Testis (tissue), 3 donors: ENCODE measurements around the gene KRTAP2-3. TPM values are rescaled to one million over a fixed set of nuclear protein-coding genes. Genes with fewer than 3 reads are reported as not detected.
"Not testable (repeated sequence)": the region's sequence is repeated elsewhere in the genome, so short reads cannot be mapped to it uniquely, and the experiment has no call there.

ENCODE experiments used
- DNase-seq: peaks from one replicate; pipeline ENCODE4 v3.0.0-alpha.2; 2019
- H3K27ac ChIP-seq, 2 donors: fragments of 200-600 bp; sonication (generic); one replicate each; pipeline ENCODE4 v1.5.1; 2019
- H3K27me3 ChIP-seq: fragments of 200-600 bp; sonication (generic); one replicate; pipeline ENCODE4 v1.5.1; 2019
- H3K36me3 ChIP-seq: fragments of 200-600 bp; sonication (generic); one replicate; pipeline ENCODE4 v1.5.1; 2017; ENCODE audit warnings: low read depth; ENCODE audit errors: missing control alignments
- H3K4me1 ChIP-seq: fragments of 200-600 bp; sonication (generic); one replicate; pipeline ENCODE4 v1.5.1; 2019
- H3K4me3 ChIP-seq, 2 donors: fragments of 200-600 bp; sonication (generic); one replicate each; pipeline ENCODE4 v1.5.1; 2017 to 2019
- H3K9me3 ChIP-seq: fragments of 200-600 bp; sonication (generic); one replicate; pipeline ENCODE4 v1.5.1; 2017
- CTCF ChIP-seq, 3 experiments: fragments of 450-650 bp in 2 of 3; fragments of 200-600 bp in 1 of 3; sonication (generic) in 1 of 3; IDR thresholded peaks; one replicate each; pipeline ENCODE4 v1.5.1; 2016 to 2019; ENCODE audit warnings: antibody characterized with exemption in 3 of 3, mild to moderate bottlenecking in 2 of 3, moderate library complexity in 1 of 3
- POLR2A ChIP-seq: fragments of 450-650 bp; IDR thresholded peaks from one replicate; pipeline ENCODE4 v1.6.1; 2017; ENCODE audit warnings: antibody characterized with exemption, mild to moderate bottlenecking, moderate library complexity
- WGBS, 2 donors: methylation state at CpG; one replicate each; pipeline ENCODE4 v1.1.5; 2018; 5-methylcytosine and 5-hydroxymethylcytosine counted together
- intact Hi-C: fragments of 100-400 bp; cut with DNase I; formaldehyde crosslinking; loops from one replicate; pipeline ENCODE4 v1.15.1; 2023; ENCODE audit warnings: low total_unique reads
- polyA plus RNA-seq: library from polyadenylated mRNA; stranded (reverse); fragments of 350-450 nt; fragmentation: Illumina TruSeq; extraction: RNeasy Lipid Tissue Mini Kit (QIAGEN cat#74804); gene quantifications from one replicate; pipeline ENCODE4 v1.2.3, GENCODE V29; 2014; ENCODE audit warnings: low read depth, low replicate concordance; ENCODE audit not compliant: insufficient read depth
- total RNA-seq, 2 donors: library from RNA; depleted of rRNA; stranded (reverse); fragments of >200 nt; gene quantifications; one replicate each; pipeline ENCODE4 v1.2.3, GENCODE V29; 2016

KRTAP2-3 gene
- total and polyA plus RNA-seq, 3 donors from 2014 or later: not detected

DNA sequence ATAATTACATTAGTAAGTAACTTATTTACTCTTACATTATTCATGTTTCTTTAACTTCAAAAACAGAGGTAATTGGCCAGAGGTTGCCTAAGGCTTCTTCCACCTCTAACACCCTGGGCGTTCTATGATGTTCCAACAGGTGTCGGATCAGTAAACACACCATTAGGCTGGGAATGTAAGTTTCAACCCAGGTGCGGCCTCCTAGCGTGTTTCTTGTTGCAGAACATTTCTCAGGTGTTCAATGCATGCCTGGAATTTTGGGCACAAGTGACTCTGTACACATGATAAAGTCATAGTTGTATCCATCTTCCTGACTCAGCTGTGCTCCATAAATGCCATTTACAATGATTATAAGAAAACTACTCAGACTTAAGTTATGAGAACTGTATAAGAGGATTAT is 5.9 kb downstream of the KRTAP2-3 start:
- Histone ChIP-seq H3K9me3 (no peaks in the 10 kb centered on the region), H3K4me3 (no peak overlapping the region), H3K27me3 (no peaks in the 10 kb centered on the region), H3K4me1 (no peaks in the 10 kb centered on the region), H3K36me3 (no peaks in the 10 kb centered on the region), H3K27ac (no peak overlapping the region)
- TF ChIP-seq POLR2A (no peak), CTCF (IDR thresholded peaks at IDR 0.05) (no peak)
- no peak for DNase-seq
- intact Hi-C loops: no loop called here
- WGBS, 2 donors: 90 to 96% methylated on average over 4 of the region's 4 CpGs

DNA sequence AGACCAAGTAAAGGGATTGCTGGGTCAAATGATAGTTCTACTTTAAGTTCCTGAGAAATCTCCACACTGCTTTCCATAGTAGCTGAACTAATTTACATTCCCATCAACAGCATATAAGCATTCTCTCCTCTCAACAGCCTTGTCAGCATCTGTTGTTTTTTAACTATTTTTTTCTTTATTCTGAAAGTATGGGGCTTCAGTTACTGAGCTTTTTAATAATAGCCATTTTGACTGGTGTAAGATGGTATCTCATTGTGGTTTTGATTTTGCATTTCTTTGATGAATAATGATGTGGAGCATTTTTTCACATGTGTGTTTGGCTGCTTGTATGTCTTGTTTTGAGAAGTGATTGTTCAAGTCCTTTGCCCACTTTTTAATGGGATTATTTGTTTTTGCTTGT is 7.3 kb downstream of the KRTAP2-3 start:
- Histone ChIP-seq H3K27me3 (no peaks in the 10 kb centered on the region), H3K9me3 (no peaks in the 10 kb centered on the region), H3K4me3 (no peak overlapping the region), H3K4me1 (no peaks in the 10 kb centered on the region), H3K36me3 (no peaks in the 10 kb centered on the region), H3K27ac (no peak overlapping the region)
- no peak for DNase-seq
- intact Hi-C loops: no loop called here
- TF ChIP-seq CTCF (IDR thresholded peaks at IDR 0.05): no peak
- TF ChIP-seq POLR2A: no peak

GRCh38 chr17:41049110-41049509 is 10.8 kb downstream of the KRTAP2-3 start:
- Histone ChIP-seq H3K4me3 (no peak overlapping the region), H3K27ac (no peak overlapping the region), H3K4me1 (no peaks in the 10 kb centered on the region), H3K27me3 (no peaks in the 10 kb centered on the region), H3K9me3 (no peaks in the 10 kb centered on the region), H3K36me3 (no peaks in the 10 kb centered on the region)
- DNase-seq: no peak
- WGBS, 2 donors: 53 to 71% methylated on average over 2 of the region's 2 CpGs
- no peak for TF ChIP-seq CTCF (IDR thresholded peaks at IDR 0.05)
- intact Hi-C loops: no loop called here

DNA sequence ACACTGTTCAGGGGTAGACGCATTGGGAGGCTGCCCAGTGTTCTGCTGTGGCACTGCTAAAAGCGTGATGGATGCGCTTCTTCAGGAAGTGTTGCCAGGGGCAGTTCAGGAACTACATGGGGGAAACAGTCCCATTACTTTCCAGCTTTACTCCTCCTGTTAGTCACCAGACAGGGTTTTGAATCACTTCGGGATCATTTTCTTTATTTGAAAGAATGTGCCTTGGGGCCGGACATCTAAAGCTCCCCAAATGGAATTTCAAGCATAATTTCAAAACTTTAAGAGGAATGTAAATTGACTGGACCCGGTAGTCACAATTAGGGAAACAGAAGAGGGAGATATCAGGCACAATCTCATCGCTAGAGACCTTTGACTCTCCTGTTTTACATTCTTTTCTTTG is 11.5 kb downstream of the KRTAP2-3 start:
- Histone ChIP-seq H3K27ac (no peak overlapping the region), H3K27me3 (no peaks in the 10 kb centered on the region), H3K36me3 (no peaks in the 10 kb centered on the region), H3K9me3 (no peaks in the 10 kb centered on the region), H3K4me1 (no peaks in the 10 kb centered on the region), H3K4me3 (no peak overlapping the region)
- intact Hi-C loops: no loop called here
- no peak for DNase-seq
- WGBS, 2 donors: 60 to 66% methylated on average over 7 of the region's 7 CpGs
- TF ChIP-seq CTCF (IDR thresholded peaks at IDR 0.05) (no peak), POLR2A (no peak)

GRCh38 chr17:41046735-41047465 is 13.0 kb downstream of the KRTAP2-3 start, which contains the start of gene KRTAP2-1:
TSS of gene KRTAP2-1 (minus strand) at chr17:41047316. CDS start at chr17:41047267, 49 bp downstream.
- H3K4me3 ChIP-seq, H3K9me3 ChIP-seq, DNase-seq, intact Hi-C loops, H3K4me1 ChIP-seq, H3K36me3 ChIP-seq, H3K27me3 ChIP-seq, H3K27ac ChIP-seq: not testable (repeated sequence)
- WGBS, 2 donors: 41 to 63% methylated on average over 7 to 11 of the region's 33 CpGs
